Stimulated activated CD4-positive, alpha-beta T cell treated with anti-CD3 and anti-CD28 coated beads, Interleukin-15, amount 100 ng/mL, for 48 hours (primary cell): Measurements from ENCODE around the gene PPAN.

Experiments used
- DNase-seq, 2 donors: peaks; one replicate each; pipeline ENCODE4 v3.0.0-alpha.2; 2020; ENCODE audit warnings: low read depth in 2 of 2

Gene PPAN

GRCh38 chr19:10092648-10093294 is 13.4 kb upstream of the PPAN start:
- DNase-seq, result no peak

GRCh38 chr19:10093295-10094186 is 12.6 kb upstream of the PPAN start:
- DNase-seq, result no peak

- DNase-seq, result no peak
These were observed 10.6 kb upstream of the PPAN start for GRCh38 chr19:10095622-10095947.

- peak; percentile 77 to 85 for DNase-seq
These were observed 10.1 kb upstream of the PPAN start for GRCh38 chr19:10095948-10096614.

- DNase-seq, result no peak
These were observed 9.6 kb upstream of the PPAN start for GRCh38 chr19:10096615-10096963.

GRCh38 chr19:10100163-10100785 is 5.9 kb upstream of the PPAN start:
- DNase-seq, result no peak

- no peak for DNase-seq
These were observed 3.4 kb upstream of the PPAN start for GRCh38 chr19:10102787-10103236.

GRCh38 chr19:10104130-10104513 is 2.0 kb upstream of the PPAN start:
- DNase-seq, result no peak

GRCh38 chr19:10104665-10105508 is 1.3 kb upstream of the PPAN start:
- DNase-seq, result peak; percentile 64 to 71

GRCh38 chr19:10105509-10106099 is 558 bp upstream of the PPAN start:
- peak; percentile 80 to 85 for DNase-seq

- DNase-seq, result no peak
These were observed 1.1 kb downstream of the PPAN start for GRCh38 chr19:10107254-10107653.

- DNase-seq, result no peak
These were observed 1.7 kb downstream of the PPAN start for GRCh38 chr19:10107817-10108367.

- no peak for DNase-seq
These were observed 3.4 kb downstream of the PPAN start for GRCh38 chr19:10109528-10109927.

- DNase-seq, result no peak
These were observed 4.2 kb downstream of the PPAN start for GRCh38 chr19:10110076-10110971.

- no peak for DNase-seq
These were observed 4.8 kb downstream of the PPAN start for GRCh38 chr19:10110972-10111317.

GRCh38 chr19:10111405-10111811 is 5.2 kb downstream of the PPAN start, which contains the start of gene P2RY11:
Gene P2RY11 (plus strand): TSS chr19:10111693. CDS start chr19:10111722, 29 bp downstream.
- peak in 1 of 2 donors; percentile 69 for DNase-seq

GRCh38 chr19:10112037-10112761 is 6.0 kb downstream of the PPAN start:
- peak in 1 of 2 donors; percentile 57 for DNase-seq

GRCh38 chr19:10112895-10113591 is 6.9 kb downstream of the PPAN start:
- peak in 1 of 2 donors; percentile 65 for DNase-seq
